ENCODE results near the gene CLASRP. TPM values are rescaled to one million over a fixed set of nuclear protein-coding genes. Genes with fewer than 3 reads are reported as not detected.
"Not testable (repeated sequence)": the region's sequence is repeated elsewhere in the genome, so short reads cannot be mapped to it uniquely, and the experiment has no call there.

Gene CLASRP
- total and polyA plus RNA-seq, 11 donors: 25.8 to 68.2 (median 32.4) TPM

- H3K4me1 ChIP-seq: peaks cover 0 to 27% (median 14%) of the 10 kb centered on the region in 12 donors
- peak overlapping the region in 1 of 12 donors; percentile 46 for H3K27ac ChIP-seq
- DNase-seq (no peak), ATAC-seq (no peak)
- no peaks in the 10 kb centered on the region for H3K27me3 ChIP-seq
- 91 to 93% (median 92%) methylated on average over 18 to 21 of the region's 21 CpGs for WGBS, 4 donors
- intact Hi-C loops (cut with DNase I): no loop called here
- H3K9me3 ChIP-seq: no peaks in the 10 kb centered on the region
- H3K4me3 ChIP-seq: no peak overlapping the region
- no peaks in the 10 kb centered on the region for H3K36me3 ChIP-seq
- TF ChIP-seq CTCF (IDR thresholded peaks at IDR 0.05) (no peak), POLR2A (IDR thresholded peaks at IDR 0.05) (no peak)
Observed at GRCh38 chr19:45115809-45116615, 77.2 kb downstream of the CLASRP start.

- ATAC-seq (no peak), DNase-seq (no peak)
- H3K4me3 ChIP-seq: no peak overlapping the region
- peaks cover 0 to 27% (median 14%) of the 10 kb centered on the region in 12 donors for H3K4me1 ChIP-seq
- TF ChIP-seq POLR2A (IDR thresholded peaks at IDR 0.05): no peak
- no peak for TF ChIP-seq CTCF (IDR thresholded peaks at IDR 0.05)
- 62 to 80% (median 70%) methylated on average over 14 to 16 of the region's 16 CpGs for WGBS, 4 donors
- no peaks in the 10 kb centered on the region for H3K36me3 ChIP-seq
- no peaks in the 10 kb centered on the region for H3K9me3 ChIP-seq
- no peak overlapping the region for H3K27ac ChIP-seq
- no peaks in the 10 kb centered on the region for H3K27me3 ChIP-seq
- intact Hi-C loops (cut with DNase I): no loop called here
Observed at GRCh38 chr19:45117167-45117594, 78.3 kb downstream of the CLASRP start.

GRCh38 chr19:45117671-45118070 is 78.8 kb downstream of the CLASRP start:
- Histone ChIP-seq H3K36me3 (no peaks in the 10 kb centered on the region), H3K4me3 (no peak overlapping the region), H3K9me3 (no peaks in the 10 kb centered on the region), H3K27ac (no peak overlapping the region), H3K4me1 (peaks cover 0 to 27% (median 14%) of the 10 kb centered on the region in 12 donors), H3K27me3 (no peaks in the 10 kb centered on the region)
- TF ChIP-seq CTCF (IDR thresholded peaks at IDR 0.05) (no peak), POLR2A (IDR thresholded peaks at IDR 0.05) (no peak)
- DNase-seq (no peak), ATAC-seq (peak in 1 of 4 donors; percentile 16)
- 71 to 85% (median 80%) methylated on average over 7 to 12 of the region's 12 CpGs for WGBS, 4 donors
- intact Hi-C loops (cut with DNase I): no loop called here

GRCh38 chr19:45118106-45118505 is 79.3 kb downstream of the CLASRP start:
- WGBS, 4 donors: 58 to 77% (median 71%) methylated on average over 3 to 5 of the region's 5 CpGs
- Histone ChIP-seq H3K27ac (no peak overlapping the region), H3K27me3 (no peaks in the 10 kb centered on the region), H3K4me1 (peaks cover 0 to 27% (median 14%) of the 10 kb centered on the region in 12 donors), H3K36me3 (no peaks in the 10 kb centered on the region), H3K4me3 (no peak overlapping the region), H3K9me3 (no peaks in the 10 kb centered on the region)
- TF ChIP-seq CTCF (IDR thresholded peaks at IDR 0.05): no peak
- TF ChIP-seq POLR2A (IDR thresholded peaks at IDR 0.05): no peak
- intact Hi-C loops (cut with DNase I): no loop called here
- no peak for ATAC-seq
- no peak for DNase-seq

- ATAC-seq; intact Hi-C loops (cut with DNase I); H3K9me3 ChIP-seq; H3K27me3 ChIP-seq; H3K4me3 ChIP-seq; DNase-seq; H3K27ac ChIP-seq; H3K36me3 ChIP-seq: not testable (repeated sequence)
- WGBS, 4 donors: 52 to 59% (median 54%) methylated on average over 18 of the region's 18 CpGs
- H3K4me1 ChIP-seq: peaks cover 0 to 27% (median 14%) of the 10 kb centered on the region in 12 donors
Observed at GRCh38 chr19:45118591-45119355, 79.9 kb downstream of the CLASRP start.

Data from heart left ventricle (tissue), 16 donors.